Neural crest cell (in vitro differentiated cells): ENCODE measurements around the gene MBD6. TPM values are rescaled to one million over a fixed set of nuclear protein-coding genes. Genes with fewer than 3 reads are reported as not detected.

Source experiments
- DNase-seq: peaks from one replicate; pipeline ENCODE4 v3.0.0; 2021; ENCODE audit warnings: low read depth, mixed read lengths, low spot score
- H3K27ac Mint-ChIP-seq: one replicate; pipeline ENCODE4 v1.8.0; 2021; ENCODE audit warnings: mild to moderate bottlenecking, mixed read lengths; ENCODE audit not compliant: unreplicated experiment
- H3K27me3 Mint-ChIP-seq: 2 replicates; pipeline ENCODE4 v1.8.0; 2021; ENCODE audit warnings: low read depth, mild to moderate bottlenecking, mixed read lengths
- H3K36me3 Mint-ChIP-seq: 2 replicates; pipeline ENCODE4 v1.8.0; 2021; ENCODE audit warnings: low read depth, mild to moderate bottlenecking, mixed read lengths
- H3K4me1 Mint-ChIP-seq: 2 replicates; pipeline ENCODE4 v1.8.0; 2021; ENCODE audit warnings: mixed read lengths
- H3K4me3 Mint-ChIP-seq: one replicate; pipeline ENCODE4 v1.8.0; 2021; ENCODE audit warnings: mild to moderate bottlenecking, mixed read lengths
- H3K9me3 Mint-ChIP-seq: 2 replicates; pipeline ENCODE4 v1.8.0; 2021; ENCODE audit warnings: mixed read lengths
- total RNA-seq: library from RNA; stranded (reverse); gene quantifications from 2 replicates; pipeline ENCODE4 v1.2.1, GENCODE V29; 2021
- TF ChIP-seq, protein P1 (sequence below): fragments of 200-600 bp; sonication (generic); conservative IDR thresholded peaks from 2 replicates; pipeline ENCODE4 v1.5.0; 2021; ENCODE audit warnings: antibody characterized with exemption, mild to moderate bottlenecking

Gene MBD6
- total RNA-seq, 1 donor from 2014 or later = 90.4 TPM

DNA sequence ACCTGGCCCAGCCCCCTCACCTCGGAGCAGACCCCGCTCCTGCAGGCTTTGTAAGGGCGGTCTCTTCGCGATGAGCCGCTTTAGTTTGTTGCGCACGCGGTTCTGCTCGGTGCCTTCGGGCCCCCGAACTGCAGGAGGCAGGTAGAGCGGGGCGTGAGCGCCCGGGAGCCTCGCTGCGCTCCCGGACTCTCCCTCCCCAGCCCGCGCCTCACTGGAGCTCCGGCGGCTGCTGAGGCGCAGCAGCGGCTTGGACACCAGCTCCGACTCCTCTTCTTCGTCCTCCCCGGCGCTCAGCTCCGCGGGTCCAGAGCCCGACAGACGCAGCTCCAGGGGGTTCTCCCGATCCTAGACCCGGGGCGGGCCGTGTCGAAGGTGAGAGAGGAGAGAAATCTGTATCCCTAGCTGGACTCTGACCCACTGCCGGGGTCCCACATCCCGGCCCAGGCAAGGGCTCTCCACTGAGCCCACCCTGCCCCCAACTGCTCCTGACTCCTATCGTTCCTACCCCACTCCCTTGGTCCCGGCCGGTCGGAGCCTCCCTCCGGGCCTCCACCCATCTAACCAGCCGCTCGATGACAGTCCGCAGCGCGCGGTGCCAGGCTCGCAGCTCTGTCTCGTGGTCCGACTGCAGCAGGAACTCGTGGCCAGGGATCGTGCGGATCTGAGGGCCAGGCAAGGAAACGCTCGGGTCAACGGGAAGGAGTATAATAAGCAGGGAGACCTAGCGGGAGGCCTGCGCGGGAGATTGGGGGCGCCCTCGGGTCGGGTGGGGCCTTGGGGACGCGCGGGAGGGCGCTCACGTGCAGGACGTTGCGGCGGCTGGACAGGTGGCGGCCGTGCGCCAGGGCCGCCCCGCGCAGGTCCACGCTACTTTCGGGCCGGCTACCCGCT, 47.1 kb upstream of the MBD6 start:
- Mint-ChIP-seq H3K4me1 (peaks cover 4% of the 10 kb centered on the region), H3K27me3 (peaks cover 98% of the 10 kb centered on the region), H3K27ac (peak overlapping the region; percentile 51), H3K36me3 (no peaks in the 10 kb centered on the region), H3K4me3 (no peak overlapping the region), H3K9me3 (no peaks in the 10 kb centered on the region)
- TF ChIP-seq, protein P1, sequence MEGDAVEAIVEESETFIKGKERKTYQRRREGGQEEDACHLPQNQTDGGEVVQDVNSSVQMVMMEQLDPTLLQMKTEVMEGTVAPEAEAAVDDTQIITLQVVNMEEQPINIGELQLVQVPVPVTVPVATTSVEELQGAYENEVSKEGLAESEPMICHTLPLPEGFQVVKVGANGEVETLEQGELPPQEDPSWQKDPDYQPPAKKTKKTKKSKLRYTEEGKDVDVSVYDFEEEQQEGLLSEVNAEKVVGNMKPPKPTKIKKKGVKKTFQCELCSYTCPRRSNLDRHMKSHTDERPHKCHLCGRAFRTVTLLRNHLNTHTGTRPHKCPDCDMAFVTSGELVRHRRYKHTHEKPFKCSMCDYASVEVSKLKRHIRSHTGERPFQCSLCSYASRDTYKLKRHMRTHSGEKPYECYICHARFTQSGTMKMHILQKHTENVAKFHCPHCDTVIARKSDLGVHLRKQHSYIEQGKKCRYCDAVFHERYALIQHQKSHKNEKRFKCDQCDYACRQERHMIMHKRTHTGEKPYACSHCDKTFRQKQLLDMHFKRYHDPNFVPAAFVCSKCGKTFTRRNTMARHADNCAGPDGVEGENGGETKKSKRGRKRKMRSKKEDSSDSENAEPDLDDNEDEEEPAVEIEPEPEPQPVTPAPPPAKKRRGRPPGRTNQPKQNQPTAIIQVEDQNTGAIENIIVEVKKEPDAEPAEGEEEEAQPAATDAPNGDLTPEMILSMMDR = no peak
- DNase-seq = no peak

DNA sequence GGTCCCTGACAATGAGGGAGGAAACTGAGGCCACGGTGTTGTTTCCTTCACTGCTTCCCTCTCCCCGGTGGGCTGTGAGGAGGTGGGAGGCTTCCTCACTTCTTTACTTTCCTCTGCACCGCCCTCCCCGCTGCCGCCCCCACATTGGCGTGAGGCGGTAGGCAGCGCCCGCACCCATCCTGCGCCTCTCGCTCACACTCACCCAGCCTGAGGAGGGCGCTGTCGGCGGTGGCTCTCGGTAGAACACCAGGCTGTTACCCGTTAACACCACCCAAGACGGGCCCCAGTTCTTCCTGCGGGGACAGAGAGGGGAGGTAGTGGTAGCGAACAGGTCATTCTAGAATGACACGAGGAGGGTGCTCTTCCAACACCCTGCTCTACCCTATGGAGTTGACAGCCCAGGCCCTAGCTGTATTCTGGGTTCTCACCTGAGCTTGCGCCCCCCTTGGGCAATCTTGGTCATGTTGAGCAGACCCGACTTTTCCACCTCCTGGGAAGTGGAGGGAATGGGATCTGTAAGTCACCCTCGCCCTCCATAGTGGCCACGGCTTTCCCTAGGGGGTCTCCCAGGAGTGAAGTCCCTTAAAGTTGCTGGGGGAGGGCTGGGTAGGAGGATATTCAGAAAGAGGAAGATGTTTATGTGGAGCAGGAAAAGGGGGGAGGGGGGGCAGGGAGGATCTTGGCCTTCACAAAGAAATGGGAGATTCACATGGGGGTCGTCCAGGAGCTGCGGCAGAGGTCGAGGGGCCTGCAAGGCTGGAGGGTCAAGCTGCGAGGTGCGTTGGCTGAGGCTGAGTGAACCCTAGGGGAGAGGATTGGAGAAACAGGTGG, 46.2 kb upstream of the MBD6 start:
- no peaks in the 10 kb centered on the region for H3K36me3 Mint-ChIP-seq
- no peaks in the 10 kb centered on the region for H3K9me3 Mint-ChIP-seq
- no peak overlapping the region for H3K27ac Mint-ChIP-seq
- peaks cover 4% of the 10 kb centered on the region for H3K4me1 Mint-ChIP-seq
- H3K27me3 Mint-ChIP-seq = peaks cover 100% of the 10 kb centered on the region
- DNase-seq = no peak
- TF ChIP-seq, protein P1 = peak; percentile 35
- H3K4me3 Mint-ChIP-seq = no peak overlapping the region

DNA sequence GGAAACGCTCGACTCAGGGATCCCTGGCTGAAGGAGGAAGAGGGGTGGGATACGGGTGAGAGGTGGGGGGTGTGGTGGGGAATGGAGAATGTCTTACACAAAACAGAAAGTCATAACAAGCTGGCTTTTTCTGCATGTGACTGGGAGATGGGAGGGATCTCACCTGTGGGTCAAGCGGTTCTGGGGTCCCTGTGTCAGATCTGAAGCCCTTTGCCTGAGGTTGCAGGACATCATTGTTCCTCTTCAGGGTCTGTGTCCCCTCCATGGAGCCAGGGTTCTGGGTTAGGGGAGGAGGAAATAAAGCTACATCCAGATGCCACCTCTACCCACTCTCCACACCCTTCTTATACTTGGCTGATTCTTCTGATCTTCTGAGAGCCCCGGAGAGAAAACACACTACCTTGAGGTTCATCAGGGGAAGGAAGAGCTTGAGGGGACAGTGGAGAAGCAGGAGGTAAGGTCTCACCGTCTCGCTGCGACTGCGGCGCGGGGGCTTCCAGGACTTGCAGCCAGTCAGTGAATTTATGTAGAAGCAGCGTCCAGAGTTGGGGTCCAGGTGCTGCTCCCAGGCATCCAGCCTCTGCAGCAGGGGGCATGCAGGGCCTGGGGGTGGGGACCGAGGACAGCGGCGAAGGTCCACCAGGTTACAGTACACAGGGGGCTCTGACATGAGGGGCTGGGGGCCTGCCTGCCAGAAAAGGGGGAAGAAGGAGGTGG, 45.5 kb upstream of the MBD6 start:
- no peak for DNase-seq
- Mint-ChIP-seq H3K27me3 (peaks cover 97% of the 10 kb centered on the region), H3K9me3 (no peaks in the 10 kb centered on the region), H3K36me3 (no peaks in the 10 kb centered on the region), H3K27ac (no peak overlapping the region), H3K4me3 (no peak overlapping the region), H3K4me1 (peaks cover 4% of the 10 kb centered on the region)
- TF ChIP-seq, protein P1 = no peak

DNA sequence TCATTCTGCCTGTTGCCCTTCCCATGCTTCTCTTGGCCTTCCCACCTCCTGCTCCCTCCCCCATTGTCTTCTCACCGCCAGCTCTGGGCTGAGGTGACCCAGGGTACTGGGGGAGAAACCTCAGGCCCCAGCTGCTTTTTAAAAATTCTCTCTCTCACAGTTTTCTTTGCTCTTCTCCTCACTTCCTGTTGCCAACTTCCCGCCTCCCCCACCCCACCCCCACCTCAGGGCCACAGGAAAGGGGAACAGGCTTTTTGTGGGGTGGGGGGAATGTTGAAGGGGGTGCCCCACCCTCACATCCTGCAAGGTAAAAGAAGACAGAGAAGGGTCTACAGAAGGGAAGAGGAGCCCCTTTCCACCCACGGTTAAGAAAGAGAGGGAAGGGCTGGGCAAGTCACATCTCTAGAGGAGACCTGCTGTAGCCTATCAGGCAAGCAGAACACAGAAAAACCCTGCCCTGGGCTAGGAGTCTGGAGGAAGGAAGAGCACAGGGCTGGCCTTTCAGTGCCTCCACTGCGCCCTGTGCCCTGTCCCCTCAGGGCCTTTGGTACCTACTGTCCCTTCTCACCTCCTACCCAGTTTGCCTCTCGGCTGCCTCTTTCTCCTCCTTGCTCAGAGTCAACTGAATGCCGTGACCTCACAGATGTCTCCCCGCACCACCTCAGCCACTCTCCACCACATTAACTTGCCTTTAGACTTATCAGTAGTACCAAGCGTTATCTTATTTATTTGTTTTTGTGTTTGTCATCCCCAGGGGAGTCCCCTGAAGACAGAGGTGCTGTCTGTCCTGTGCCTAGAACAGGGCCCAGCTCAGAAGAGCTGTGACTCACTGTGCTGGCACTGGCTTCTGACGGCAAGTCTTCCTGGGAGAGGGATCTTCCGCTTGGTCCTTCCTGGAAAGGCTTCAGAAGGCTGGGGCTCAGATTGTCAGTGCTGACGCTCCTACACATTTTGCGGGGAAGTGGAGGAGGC, 44.6 kb upstream of the MBD6 start:
- no peak for DNase-seq
- Mint-ChIP-seq H3K9me3 (no peaks in the 10 kb centered on the region), H3K4me3 (no peak overlapping the region), H3K36me3 (no peaks in the 10 kb centered on the region), H3K27me3 (peaks cover 90% of the 10 kb centered on the region), H3K27ac (no peak overlapping the region), H3K4me1 (peaks cover 4% of the 10 kb centered on the region)
- TF ChIP-seq, protein P1 = no peak
